Keratinocyte (primary cell): ENCODE data around the gene MTHFD1L.

ENCODE experiments used
- CTCF ChIP-seq, 3 experiments: IDR thresholded peaks in 1 of 3; conservative IDR thresholded peaks in 1 of 3; optimal IDR thresholded peaks in 1 of 3; 2 replicates in 2 of 3; 3 replicates in 1 of 3; pipeline versions ENCODE3 to v1.5.1; 2011; ENCODE audit warnings: low read length in 3 of 3, mild to moderate bottlenecking in 3 of 3, moderate library complexity in 2 of 3, control low read depth in 1 of 3, inconsistent platforms in 1 of 3; ENCODE audit not compliant: insufficient read depth in 2 of 3; ENCODE audit errors: extremely low read depth in 1 of 3
- EZH2 ChIP-seq: IDR thresholded peaks from one replicate; pipeline ENCODE4 v1.6.1; 2012; ENCODE audit warnings: inconsistent platforms, mild to moderate bottlenecking, low read length, moderate library complexity

DNA sequence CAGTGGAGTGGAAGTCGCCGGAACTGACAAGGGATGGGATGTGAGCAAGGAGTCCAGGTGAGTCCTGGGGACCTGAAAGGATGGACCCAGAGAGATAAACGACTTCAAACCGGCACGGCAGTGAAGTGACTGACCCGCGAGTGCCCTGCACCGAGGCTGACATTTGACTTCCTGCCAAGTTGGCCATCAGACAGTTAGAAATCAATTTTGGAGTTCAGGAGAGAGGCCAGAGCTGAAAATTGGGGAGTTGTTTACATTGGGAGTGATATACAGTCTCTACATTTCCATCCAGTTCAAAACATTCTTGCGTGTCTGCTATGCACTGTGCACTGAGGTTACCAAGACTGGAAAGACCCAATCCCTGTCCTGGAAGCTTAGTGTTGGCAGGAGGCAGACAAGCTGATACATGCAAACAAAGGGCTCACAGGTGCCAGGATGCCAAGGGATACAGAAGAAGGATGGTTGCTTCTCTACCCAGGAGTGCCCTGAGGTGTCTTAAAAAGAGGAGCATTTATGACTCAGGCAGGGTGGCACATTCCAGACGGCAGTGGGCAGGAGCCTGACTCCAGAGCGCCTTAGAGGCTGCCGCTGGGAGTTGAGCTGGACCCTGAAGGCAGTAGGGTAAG lies 186.6 kb downstream of the MTHFD1L start:
- TF ChIP-seq CTCF (optimal IDR thresholded peaks at IDR 0.05 in 1 of 3, IDR thresholded peaks at IDR 0.05 in 1 of 3, conservative IDR thresholded peaks at IDR 0.05 in 1 of 3; ENCODE audit: extremely low read depth in 1 of 3, insufficient read depth in 2 of 3, low read length in 3 of 3) (peak; percentile 40 to 54 (median 48)), EZH2 (no peak)
